NCI-H1048 (cell line): ENCODE results near the gene AGPAT3.

ENCODE experiments used
- DNase-seq: peaks from one replicate; lab custom pipeline; 2025; lab: John Stamatoyannopoulos, UW

Gene AGPAT3

DNA sequence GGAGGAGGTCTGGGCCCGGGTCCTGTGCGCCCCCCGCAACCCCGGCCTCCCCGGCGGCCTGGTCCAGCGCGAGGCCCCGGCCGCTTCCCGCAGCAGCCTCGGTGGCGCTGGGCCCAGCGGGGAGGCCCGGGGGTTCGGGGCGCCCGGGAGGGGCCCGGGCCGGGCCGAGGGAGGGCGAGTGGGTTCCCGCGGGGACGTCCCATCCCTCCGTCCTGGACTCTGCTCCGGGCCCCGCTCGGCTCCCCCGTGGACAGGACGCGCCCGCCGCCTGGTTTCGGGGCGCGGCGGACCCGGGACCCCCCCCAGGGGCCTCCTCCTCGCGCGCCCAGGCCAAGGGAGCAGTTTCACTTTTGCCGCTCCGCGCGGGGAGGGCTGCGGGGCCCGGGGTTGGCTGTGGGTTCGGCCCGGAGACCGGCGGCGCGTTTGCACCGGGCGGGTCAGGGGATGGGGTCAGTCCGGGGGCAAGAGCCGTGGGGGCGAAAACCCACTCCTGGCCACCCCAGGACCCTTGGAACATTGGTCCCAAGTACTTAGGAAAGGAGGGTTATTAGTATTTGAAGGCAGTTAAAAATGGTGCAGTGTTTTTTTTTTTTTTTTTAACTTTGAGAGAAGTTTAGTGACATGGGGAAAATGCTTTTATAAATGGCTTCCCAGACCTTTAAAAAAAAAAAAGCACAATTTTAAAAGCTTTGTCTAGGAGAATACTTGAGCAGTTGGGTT is 677 bp downstream of the AGPAT3 start:
- DNase-seq: no peak

DNA sequence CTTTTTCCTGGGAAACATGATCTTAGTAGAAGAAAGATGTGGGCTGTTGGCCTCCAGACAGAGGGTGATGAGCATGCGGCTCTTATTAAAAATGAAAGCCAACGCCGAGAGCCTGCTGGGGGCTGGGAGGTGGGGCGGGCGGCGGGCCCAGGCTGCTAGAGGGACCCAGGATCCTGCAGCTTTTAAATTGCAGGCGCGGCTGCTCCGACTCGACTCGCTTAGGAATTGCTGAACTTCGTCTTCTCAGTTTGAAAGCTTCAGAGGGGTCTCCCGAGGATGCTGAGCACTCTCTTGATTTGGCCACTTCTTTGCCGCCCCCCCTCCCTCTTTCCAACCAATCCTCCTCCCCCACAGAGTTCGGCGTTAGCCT is 1.2 kb downstream of the AGPAT3 start:
- no peak for DNase-seq

DNA sequence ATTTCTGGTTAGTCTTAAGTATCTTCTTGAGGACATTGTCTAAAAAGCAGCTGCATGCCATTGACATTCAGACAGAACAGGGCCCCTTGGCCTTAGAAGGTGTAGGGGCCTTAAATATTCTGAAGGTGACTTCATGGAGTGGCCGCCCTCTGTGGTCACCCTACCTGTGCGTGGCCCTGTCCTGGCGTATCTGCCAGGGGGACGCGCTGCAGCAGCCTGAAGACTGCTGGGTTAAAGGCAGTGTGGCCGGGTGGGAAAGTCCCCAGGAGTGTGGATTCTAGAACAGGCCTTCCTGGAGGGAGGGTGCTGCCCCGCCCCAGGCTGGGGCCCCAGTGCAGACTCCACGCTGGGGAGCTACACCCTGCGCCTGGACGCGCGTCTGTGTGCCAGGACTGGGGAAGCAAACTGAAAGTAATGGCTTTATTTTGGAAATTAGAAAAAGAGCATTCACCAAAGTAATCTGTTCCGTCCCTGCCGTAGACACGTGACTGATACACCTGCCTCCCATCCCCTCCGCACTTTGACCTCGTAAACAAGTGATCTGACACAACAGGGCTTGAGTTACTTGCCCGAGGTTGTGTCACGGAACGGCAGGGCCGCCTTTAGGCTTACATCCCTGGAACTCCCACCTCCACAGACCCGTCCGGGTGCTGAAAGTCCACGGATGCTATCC is 1.8 kb downstream of the AGPAT3 start:
- DNase-seq: no peak

DNA sequence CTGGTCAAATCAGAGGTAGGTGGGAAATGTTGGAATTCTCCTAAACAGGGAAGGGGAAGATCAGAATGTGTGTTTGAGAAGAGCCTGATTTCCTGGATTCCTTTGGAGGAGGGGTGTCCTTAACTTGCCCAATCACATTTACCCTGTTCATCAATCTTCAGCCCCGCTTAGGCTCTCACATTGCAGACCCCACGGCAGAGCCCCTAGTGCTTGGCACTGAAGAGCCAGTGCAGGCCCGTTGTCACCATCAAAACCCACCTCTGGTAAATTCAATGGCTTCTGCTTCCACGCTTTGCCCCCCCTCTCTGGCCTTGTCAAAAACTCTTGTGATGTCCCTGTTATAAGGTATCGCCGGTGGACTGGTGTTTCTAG is 2.3 kb downstream of the AGPAT3 start:
- DNase-seq: no peak

DNA sequence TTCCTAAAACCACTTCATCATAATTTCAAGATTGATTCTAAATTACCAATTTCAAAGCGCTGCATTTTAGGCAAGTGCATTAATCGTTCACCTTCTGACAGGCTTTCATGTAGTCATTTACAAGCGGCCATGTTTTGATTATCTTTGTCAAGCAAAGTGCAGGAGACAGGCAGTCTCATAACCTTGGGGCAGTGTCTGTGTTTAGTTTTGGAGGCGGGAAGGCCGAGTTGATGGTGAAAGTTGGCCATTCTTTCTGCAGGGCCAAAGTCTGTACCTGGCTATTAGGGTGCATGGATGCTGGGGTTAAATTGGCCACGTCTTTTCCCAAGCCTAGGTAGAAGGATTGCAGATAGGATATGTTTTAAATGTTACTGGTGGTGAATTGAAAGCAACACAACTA is 2.9 kb downstream of the AGPAT3 start:
- DNase-seq: no peak

DNA sequence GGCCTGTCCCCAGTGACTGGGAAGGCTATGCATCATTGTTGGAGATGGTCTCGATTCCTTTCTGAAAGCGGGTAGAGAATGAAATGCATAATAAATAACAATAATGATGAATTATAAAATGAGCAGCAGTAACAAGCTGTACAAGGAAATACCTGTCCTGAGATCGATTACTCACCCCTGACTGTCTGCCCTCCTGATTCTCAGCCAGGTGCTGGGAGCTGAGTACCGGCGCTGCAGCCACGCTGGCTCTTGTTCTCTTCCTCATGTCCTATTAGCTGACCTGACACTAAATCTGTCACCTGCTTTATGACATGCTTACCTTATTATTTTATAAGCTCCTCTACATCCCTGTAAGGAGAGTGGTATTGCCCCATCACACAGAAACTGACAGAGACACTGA is 3.4 kb downstream of the AGPAT3 start:
- no peak for DNase-seq

DNA sequence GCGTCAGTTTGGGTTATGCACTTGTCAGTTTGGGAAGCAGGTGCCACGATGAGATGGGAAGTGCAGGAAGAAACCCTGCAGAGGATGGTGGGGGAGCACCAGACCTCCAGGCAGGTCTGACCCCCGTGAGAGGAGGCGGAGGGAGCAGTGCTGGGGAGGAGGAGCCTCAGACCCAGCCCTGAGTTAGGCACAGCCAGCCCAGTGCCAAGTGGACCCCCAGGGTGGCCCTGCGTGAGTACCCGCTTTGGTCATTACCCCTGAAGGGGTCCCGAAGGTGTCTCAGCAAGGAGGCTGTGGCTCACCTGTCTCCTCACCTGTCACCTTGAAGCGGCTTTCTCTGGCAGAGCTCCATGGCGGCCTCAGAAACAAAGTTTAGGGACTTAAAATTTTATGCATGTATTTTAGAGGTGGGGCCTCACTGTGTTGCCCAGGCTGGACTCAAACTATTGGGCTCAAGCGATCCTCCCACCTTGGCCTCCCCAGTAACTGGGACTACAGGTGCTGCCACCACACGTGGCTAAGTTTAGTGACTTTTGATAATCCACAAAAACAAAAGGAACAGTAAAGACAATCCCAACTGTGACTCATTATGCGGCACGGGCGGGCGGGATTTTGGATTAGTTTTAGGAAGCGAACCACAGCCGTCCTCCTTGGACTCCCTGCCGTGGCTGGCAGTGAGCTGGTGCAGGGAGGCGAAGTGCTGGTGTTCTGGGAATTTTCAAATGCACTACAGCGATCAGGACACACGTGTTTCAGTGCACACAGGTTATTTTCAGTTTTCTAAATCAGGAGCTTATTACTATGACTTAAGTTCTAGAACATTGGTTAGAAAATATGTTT is 4.7 kb downstream of the AGPAT3 start:
- DNase-seq: no peak

DNA sequence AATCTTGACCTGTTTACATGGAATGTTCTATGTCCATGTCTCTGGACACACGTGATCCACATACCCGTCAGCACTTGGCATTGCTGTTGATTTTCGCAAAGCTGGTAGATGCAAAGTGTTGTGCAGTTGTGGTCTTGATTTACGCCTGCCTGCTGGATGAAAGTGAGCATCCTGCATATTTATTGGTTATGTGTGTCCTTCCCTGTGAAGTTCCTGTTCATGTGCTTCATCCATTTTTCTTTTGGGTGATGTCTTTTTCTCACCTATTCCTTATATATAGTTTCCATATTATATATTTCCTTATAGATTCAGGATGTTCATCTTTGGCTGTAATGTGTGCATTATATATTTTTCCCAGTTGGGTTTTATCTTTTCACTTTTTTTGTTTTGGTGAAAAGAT is 6.5 kb downstream of the AGPAT3 start:
- no peak for DNase-seq

DNA sequence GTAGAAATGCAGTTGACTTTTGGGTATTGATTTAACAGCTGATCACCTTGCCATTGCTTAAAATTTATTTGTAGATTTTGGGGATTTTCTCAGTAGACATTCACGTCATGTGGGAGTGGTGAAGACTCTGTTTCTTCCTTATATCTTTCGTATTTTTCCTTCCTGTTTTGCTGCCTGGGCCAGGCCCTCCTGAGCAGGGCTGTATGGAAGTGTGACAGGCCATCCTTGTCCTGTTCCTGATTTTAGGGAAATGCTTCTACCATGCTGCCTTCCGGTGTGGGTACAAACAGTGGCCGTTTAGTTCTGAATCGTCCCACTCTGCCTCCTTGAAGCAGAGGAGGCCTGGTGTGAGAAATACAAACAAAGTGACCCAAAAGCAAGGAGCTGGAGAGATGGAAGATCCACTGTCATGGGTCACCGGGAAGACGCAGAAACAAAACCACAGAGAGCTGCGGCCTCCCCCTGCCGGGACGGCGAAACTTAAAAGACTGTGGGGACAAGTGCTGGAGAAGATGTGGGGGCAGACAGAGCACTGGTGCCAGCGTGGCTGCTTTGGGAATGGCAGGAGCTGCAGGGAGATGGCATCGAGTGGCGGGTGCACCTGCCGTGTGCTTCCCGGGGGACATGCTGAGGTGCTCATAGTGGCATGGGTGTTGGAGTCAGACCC is 7.6 kb downstream of the AGPAT3 start:
- DNase-seq: no peak

DNA sequence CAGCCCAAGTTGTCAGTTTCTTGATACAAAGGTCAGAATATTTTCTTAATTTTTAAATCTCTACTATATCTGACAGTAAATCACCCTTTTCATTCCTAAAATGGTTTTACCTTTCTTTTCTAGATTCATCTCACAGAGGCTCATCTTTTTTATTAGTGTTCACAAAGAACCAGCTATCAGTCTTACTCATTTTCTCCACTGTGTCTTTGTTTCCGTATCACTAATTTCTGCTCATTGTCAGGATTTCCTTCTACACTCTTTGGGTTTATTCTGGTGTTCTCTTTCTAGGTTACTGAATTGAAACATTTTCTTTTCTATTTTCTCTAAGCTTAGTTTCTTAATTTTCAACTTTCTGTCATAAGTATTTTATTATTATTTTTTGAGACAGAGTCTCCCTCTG is 8.7 kb downstream of the AGPAT3 start:
- no peak for DNase-seq

DNA sequence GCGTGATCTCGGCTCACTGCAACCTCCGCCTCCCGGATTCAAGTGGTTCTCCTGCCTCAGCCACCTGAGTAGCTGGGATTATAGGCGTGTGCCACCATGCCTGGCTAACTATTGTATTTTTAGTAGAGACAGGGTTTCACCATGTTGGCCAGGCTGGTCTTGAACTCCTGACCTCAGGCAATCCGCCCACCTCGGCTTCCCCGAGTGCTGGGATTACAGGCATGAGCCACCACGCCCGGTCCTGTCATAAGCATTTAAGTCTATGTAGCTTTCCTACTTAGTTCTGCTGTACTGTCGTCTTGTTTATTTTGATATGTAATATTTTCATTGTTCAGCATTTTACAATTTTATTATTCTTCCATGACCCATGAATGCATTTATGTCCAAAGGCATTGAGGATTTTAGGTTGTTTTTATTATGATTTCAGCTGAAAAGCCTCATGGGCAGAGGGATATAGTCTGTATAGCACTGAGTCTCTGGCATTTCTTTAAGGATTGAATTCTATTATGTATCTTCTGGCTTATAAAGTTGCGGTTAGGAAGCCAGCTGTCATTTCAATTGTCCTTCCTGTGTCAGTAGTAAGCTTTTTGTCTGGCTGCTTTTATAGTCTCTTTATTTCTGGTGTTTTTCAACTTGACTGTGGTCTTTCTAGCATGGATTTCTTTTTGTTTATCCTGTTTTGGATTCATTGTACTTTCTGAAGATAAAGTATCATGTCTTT is 9.2 kb downstream of the AGPAT3 start:
- no peak for DNase-seq

DNA sequence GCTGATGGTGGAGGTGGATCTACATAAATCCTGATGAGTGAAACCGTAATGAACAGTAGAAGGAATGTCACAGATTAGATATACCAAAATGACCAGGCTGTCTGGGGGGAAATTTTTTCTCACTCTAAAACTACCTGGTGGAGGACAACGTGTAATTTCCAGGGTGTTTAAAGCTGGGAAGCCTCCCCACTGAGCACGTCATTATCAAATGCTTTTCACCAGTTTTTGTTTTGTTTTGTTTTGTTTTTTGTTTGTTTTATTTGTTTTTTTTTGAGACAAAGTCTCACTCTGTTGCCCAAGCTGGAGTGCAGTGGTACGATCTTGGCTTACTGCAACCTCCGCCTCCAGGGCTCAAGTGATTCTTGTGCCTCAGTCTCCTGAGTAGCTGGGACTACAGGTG is 11.6 kb downstream of the AGPAT3 start:
- DNase-seq: no peak

DNA sequence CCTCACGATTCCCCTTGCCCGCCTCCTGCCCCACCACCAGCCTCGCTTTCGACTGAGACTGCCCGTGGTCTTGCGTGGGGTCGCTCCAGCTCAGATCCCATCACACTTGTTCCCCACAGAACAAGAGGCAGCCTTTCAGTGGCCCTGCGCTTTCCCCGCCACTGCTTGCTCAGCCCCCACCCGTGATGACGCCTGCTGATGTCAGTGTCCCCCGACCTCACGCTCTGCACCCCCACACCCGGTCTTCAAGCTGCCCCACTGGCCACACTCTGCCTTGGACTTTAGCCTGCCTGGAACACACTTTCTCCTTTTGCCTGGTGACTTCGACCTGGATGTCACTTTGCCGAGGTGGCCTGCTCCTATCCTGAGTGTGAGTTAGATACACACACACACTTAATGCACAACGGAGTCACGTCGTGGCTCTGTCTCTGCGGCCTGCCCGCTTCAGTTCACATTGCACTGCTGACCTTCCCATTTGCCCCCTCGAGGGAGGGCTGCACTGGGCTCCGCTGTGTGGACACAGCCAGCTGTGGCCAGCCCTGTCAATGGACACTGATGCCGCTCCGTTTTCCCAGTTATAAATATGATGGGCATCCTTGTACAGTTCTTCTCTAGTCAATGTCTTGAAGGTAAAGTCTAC is 13.0 kb downstream of the AGPAT3 start:
- no peak for DNase-seq

DNA sequence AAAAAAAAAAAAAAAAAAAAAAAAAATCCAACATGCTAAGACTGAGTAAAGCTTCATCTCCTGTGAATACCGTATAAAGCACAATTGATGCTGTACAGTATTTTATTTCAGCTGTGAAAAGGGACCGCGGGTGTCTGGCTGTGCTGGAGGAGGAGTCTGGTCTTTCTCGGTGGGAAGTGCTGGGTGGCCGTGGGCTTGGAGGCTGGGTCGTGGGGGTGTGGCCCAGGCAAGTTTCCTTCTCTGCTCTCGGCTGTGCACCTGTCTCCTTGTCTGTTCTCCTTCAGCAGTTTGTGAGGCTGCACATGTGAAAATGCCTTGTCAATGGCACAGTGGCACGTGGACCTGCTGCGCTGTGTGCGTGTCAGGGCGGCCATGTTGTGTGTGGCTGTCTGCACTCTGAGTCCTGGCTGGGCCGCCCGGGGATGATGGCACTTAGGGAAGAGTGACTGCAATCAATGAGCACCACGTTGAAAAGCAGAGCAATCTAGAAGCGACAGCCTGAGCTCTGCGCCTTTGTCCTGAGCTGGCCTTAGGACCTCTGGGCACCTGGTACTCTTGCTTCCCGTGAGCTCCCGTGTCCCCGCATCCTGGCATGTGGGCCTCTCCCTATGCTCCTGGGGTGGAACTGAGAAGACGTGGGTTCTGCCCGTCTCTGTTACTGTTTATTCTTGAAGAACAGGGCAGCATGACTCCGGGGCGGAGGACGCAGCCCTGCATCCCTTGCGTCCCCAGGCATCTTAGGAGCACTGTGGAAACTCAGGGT is 14.5 kb downstream of the AGPAT3 start:
- no peak for DNase-seq

DNA sequence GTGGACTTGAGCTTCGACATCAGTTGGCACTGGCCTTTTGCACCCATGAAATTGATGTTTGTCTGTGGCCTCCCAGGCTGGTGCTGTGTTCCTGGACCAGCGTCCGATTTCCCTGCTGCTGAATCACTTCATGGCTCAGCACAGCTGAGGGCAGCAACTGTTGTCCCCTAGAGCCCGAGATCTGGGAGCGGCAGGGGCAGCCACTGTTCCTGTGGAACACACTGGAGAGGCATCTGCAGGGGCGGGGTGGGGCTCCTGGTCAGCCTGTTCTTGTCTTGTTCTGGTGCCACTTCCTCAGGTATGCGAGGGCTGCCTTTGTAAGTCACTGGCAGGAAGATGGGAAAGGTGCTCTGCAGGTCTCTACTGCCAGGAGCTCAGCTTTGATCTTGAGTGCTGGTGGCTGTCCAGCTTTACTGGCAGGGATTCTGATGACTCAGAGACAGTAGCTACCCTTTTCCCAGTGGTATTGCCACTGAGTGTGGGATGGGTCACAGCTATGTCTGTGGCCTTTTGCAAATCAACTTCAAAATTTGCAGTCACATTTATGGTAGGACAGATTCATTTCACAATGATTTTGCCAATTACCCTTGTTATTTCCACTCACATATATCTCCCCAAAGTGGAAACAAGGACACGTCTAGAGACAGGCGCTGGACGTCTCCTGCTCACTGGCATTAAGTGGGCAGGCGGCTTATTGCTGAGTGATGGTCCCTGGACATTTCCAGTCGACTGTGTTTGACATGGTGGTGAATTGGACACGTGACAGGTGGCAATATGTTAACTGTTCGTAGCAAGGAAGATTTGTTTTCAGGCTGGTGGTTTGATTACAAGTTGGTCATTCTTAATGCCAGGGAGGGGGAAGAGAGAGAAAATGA is 15.3 kb downstream of the AGPAT3 start:
- no peak for DNase-seq

DNA sequence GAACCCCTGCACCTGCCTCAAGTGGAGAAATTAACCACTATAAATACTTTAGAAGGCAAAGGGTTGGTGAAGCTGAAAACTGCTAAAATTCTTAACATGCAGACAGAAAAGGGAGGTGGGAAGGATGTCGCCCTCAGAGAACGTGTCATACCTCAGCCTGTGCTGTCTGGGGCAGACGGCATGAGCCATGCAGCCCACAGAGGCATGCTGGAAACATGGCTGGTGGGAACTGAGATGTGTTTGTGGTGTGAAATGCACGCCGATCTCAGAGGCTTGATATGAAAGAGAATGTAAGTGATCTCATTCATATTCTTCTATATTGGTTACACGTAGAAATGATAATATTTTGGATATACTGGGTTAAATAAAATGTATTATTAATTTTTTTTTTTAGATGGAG is 16.3 kb downstream of the AGPAT3 start:
- no peak for DNase-seq

DNA sequence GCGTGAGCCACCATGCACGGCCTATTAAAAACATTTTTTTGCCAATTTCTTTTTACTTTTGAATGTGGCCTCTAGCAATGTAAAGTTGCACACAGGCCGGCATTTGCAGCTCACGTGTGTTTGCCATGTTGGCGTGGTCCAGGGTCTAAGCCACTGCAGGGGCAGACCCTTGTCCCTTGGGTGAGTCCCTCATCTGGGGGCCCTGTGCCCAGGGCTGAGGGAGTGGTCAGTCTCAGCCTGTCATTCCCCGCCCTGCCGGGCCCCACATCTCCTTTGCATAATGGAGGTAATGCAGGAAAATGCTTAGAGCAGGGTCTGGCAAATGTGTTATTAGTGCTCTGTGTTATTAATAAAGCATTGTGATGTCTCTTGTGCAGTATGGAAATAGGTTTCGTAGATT is 16.9 kb downstream of the AGPAT3 start:
- DNase-seq: no peak

DNA sequence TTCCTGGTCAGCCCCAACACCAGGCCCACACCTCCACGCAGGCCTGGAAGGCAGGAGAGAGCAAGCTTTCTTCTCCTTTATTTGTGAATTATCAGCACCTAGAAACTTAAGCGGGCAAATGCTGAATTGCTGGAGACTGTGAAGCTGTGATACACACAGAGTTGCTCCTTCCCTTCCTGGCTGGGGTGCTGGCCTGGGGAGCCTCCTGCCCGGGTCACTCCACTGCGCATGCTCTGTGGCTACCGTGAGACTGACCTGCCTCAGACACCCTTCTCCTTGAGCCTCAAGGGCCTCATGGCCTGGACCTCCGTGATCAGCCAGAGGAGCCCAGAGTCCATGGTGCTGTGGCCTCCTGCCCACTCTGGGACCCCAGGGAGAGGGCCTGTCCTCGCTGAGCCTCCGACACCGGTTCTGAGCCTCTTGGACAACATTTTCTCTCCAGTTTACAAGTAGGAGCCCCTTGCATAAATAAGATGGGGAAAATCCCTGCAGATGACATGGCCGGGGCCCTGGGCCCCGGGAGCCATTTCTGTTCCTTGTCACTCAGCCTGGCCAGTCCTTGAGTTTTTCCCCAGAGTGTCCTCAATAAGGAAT is 18.0 kb downstream of the AGPAT3 start:
- no peak for DNase-seq
